Measurements from ENCODE around the gene PRRT2.
A peak's percentile ranks its signal among the peaks of the same experiment; 100 is the strongest.
"Not testable (repeated sequence)": the region's sequence is repeated elsewhere in the genome, so short reads cannot be mapped to it uniquely, and the experiment has no call there.

Gene PRRT2

GRCh38 chr16:29811896-29812665 is at the start of gene PRRT2:
TSS of gene PRRT2 (plus strand) at chr16:29812193. CDS start at chr16:29813055, 862 bp downstream.
- DNase-seq (ENCODE audit: low spot score) (peak; percentile 25), FAIRE-seq (no peak)

DNA sequence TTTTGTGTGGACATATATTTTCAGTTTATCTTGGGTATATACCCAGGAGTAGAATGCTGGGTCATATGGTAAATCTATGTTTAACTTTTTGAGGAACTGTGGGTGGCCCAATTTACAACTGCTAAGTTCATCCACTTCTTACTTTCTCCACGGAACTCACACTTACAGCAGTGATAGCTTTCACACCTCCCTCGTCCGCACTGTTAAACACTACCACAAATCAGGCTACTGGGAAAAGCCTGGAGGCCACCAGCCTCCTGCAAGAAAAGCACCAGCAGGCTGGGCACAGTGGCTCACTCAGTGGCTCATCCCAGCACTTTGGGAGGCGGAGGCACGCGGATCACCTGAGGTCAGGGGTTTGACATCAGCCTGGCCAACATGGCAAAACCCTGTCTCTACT is 48.7 kb upstream of the PRRT2 start:
- DNase-seq (ENCODE audit: low spot score) (no peak), FAIRE-seq (no peak)

DNA sequence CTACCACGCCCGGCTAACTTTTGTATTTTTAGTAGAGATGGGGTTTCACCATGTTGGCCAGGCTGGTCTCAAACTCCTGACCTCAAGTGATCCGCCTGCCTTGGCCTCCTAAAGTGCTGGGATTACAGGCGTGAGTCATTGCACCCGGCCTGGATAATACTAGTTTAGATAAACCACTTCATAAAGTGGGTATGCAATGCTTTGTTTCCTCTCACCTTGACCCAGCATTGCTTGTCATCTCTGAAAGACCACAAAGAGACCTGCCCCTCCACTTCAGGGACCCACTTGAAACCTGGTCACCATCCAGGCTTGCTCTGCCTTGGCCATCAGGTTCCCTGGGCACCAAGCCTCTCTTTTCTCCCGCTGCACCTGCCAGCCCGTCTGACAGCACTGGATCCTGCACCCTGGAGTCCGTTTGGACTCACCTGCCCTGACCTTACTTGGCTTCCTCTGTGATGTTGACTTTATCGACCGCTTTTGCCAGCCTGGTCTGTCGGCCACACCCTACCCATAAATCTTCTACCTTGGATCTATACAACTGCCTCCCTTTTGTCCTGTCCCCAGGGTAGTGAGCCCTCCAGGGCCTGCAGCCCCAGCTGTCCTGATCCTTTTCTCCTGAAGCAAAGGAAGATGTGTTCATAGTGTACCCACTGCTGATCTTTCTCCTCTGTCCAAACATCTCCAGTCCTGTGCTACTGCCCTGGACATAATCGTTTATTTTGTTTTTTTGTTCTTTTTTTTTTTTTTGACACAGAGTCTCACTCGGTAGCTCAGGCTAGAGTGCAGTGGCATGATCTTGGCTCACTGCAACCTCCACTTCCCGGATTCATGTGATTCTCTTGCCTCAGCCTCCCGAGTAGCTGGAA is 46.6 kb upstream of the PRRT2 start:
- DNase-seq (ENCODE audit: low spot score) (no peak), FAIRE-seq (no peak)

- FAIRE-seq (no peak), DNase-seq (ENCODE audit: low spot score) (no peak)
Observed at GRCh38 chr16:29766571-29766970, 45.4 kb upstream of the PRRT2 start.

- no peak for FAIRE-seq
- DNase-seq (ENCODE audit: low spot score), result no peak
Observed at GRCh38 chr16:29767062-29767461, 44.9 kb upstream of the PRRT2 start.

GRCh38 chr16:29769507-29769906 is 42.5 kb upstream of the PRRT2 start:
- FAIRE-seq (no peak), DNase-seq (ENCODE audit: low spot score) (no peak)

DNA sequence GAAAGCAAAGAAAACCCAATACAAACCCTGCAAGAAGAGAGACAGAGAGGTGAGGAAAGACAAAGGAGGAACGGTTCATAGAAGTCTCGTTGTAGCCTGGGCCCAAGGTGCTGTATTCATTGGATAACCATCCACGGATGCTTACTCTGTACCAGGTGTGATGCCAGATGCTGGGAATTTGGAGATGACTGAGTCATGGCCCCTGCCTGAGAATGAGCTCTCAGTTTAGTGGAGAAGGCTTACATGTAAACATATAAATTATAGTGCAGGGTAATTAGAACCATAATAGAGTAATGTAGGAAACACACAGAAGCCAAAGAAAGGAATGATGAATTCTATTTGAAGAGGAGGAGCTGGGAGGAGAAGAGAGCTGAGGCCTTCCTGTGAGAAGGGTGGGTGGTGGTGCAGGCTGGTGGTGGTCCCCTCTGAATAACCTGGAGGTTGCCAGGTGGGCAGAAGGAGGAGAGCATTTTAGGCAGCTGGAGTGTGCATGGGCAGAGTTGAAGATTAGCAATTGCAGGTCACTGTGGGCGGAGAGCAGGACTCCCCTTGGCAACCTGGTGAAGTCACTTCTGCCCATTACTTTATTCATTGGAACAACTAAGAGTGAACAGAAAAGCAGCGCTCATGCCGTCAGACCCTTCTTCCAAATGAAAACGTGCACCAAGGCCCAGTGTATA is 41.6 kb upstream of the PRRT2 start:
- FAIRE-seq (no peak), DNase-seq (ENCODE audit: low spot score) (no peak)

DNA sequence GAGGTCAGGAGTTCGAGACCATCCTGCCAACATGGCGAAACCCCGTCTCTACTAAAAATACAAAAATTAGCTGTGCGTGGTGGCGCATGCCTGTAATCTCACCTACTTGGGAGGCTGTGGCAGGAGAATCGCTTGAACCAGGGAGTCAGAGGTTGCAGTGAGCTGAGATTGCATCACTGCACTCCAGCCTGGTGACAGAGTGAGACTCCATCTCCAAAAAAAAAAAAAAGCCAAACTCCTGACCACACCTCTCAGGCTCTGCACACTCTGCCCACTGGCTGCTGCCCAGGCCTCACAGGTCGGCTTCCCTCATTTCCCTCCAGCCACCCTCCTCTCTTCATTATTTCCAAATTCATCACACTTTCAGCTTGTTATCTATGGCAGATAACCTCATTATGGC is 39.7 kb upstream of the PRRT2 start:
- FAIRE-seq; DNase-seq (ENCODE audit: low spot score): not testable (repeated sequence)

GRCh38 chr16:29774730-29775129 is 37.3 kb upstream of the PRRT2 start:
- FAIRE-seq (no peak), DNase-seq (ENCODE audit: low spot score) (no peak)

DNA sequence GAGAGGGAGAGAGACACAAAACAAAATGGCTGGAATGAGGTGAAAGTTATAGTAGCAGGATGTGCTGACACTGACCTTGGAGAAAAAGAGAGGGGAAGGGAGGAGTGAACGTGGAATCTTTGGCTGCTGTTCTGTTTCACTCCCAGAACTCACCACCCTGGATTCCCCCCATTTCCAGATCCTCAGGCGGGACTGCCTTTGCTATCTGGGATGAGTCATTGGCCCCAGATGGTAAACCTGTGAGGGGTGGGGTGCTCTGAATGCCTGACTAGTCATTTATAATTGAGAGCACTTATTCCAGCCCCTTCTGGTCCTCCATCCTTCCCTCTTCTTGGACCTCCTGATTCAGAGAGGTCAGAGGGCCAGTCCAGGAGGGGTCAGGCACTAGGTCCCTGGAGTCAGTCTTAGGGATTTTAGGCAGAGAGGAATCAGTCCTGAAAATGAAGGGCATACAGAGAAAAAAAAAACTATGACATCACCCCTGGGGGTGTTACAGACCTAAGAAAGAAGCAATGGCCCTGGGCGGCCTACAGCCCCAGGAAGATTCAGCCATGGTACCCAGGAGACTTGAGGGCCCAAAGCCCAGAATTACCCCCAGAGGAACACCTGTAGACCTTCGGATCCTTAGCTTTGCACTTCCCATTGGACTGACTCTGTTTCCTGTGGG is 36.1 kb upstream of the PRRT2 start:
- DNase-seq (ENCODE audit: low spot score) (no peak), FAIRE-seq (no peak)

DNA sequence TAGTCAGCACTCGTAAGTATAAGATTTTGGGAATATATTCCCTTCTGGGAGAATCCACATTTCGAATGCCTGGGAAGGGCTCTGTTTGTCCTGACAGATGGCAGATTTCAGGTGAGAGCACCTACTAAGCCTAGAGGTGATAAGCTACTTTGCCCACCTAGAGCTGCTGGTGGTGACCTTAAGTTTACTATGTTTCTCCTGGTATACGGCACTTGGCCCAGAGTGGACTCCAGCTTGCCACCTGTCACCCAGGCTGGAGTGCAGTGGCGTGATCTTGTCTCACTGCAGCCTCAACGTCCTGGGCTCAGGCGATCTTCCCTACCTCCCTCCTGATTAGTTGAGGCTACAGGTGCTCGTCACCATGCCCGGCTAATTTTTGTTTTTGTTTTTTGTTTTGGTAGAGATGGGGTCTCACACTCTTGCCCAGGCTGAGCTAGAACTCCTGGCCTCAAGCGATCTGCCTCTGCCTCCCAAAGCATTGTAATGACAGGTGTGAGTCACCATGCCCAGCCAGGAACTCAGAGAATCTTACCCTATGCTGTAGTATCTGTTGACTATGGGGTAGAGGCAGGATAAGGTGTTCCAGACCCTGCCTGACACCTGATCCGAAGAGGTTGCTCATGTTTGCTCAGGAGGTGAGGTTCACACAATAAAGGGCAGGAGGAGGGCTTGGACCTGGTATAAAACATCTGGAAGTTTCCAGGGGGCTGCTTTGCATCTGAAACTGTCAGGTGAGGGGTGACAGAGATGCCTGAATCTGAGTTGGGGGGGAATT is 34.2 kb upstream of the PRRT2 start, which contains the start of gene ZG16:
Gene ZG16, plus strand, starts transcription at position 681 of the 775 bp plus-strand sequence. CDS start 1,011 bp downstream, outside the sequence.
- FAIRE-seq (no peak), DNase-seq (ENCODE audit: low spot score) (no peak)

DNA sequence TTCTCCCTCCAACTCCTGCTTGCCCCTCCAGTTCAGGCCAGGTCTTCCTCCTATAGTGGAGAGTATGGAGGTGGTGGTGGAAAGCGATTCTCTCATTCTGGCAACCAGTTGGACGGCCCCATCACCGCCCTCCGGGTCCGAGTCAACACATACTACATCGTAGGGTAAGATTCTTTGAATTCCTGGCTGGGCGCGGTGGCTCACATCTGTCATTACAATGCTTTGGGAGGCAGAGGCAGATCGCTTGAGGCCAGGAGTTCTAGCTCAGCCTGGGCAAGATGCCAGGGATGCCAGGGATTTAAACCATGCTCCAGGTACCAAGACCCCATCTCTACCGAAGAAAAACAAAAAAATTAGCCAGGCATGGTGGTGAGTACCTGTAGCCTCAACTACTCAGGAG is 32.5 kb upstream of the PRRT2 start:
- FAIRE-seq (no peak), DNase-seq (ENCODE audit: low spot score) (no peak)

GRCh38 chr16:29783094-29783953 is 28.7 kb upstream of the PRRT2 start:
- not testable (repeated sequence) for DNase-seq (ENCODE audit: low spot score); FAIRE-seq

DNA sequence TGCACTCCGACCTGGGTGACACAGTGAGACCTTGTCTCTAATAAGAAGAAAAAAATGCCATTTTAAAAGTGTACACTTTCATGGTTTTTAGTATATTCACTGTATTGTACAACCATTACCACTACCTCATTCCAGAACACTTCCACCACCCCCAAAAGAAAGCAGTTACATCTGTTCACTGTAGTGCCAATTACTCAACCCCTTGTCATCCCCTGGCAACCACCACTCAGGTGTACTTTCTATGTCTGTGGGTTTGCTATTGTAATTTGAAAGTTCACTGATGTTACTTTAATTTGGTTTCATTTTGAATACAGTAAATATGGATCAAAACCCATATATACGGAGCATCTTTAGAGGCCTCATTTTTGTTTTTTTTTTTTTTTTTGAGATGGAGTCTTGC is 27.8 kb upstream of the PRRT2 start:
- DNase-seq (ENCODE audit: low spot score) (no peak), FAIRE-seq (no peak)

GRCh38 chr16:29784901-29785500 is 27.0 kb upstream of the PRRT2 start:
- DNase-seq (ENCODE audit: low spot score) (no peak), FAIRE-seq (no peak)

DNA sequence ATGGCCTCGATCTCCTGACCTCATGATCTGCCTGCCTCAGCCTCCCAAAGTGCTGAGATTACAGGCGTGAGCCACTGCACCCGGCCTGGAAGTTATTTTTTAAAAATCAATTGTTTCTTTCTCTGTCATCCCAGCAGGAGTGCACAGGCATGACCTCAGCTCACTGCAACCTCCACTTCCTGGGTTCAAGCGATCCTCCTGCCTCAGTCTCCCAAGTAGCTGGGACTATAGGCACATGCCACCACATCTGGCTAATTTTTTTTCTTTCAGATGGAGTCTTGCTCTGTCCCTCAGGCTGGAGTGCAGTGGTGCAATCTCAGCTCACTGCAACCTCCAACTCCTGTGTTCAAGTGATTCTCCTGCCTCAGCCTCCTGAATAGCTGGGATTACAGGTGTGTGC is 24.8 kb upstream of the PRRT2 start:
- FAIRE-seq; DNase-seq (ENCODE audit: low spot score): not testable (repeated sequence)

DNA sequence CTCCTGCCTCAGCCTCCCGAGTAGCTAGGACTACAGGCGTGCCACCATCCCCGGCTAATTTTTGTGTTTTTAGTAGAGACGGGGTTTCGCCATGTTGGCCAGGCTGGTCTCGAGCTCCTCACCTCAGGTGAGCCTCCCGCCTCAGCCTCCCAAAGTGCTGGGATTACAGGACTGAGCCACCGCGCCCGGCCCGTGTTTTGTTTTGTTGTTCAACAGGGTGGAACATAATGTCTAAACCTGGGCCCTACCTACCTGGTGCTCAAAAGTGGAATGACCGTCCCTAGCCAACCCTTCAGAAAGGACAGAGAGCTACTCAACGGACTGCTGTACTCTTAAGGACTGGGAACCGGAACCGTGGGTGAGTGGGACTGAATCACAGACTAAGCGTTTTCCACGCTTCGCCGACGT is 22.2 kb upstream of the PRRT2 start:
- FAIRE-seq, result no peak

DNA sequence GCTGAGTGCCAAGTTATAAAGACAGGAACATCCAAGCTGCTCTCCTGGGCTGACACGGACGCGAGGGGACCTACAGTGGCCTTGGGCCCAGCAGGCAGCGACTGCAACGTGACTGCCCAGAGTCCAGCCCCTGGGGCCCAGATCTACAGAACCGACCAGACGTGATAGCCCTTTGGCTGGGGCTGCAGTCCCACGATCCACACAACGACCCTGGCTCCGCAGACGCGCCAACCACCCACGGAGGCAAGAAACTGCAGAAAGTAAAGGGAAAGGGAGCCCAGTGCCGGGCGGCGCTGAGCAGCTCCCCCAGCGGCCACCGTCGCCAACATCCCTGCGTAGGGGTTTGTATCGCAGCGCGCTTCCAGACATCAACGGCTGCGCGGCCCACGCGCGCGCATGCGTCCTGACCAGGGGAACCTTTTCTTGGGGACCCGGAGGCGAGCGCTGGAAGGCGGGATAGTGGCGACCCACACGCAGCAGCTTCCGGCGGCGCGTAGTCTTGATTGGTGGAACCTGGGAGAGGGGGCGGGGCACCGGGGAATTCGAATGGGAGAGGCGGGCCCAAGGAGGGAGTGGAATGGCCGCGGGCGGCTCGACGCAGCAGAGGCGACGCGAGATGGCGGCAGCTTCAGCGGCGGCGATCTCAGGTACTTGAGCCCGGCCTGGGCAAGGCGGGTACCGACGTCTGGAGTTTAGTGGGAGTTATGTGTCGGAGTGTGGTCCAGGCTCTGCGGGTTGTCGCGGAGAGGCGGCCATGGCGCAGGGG is 21.6 kb upstream of the PRRT2 start, which contains the start of gene KIF22:
Gene KIF22, plus strand, starts transcription at position 569 of the 766 bp plus-strand sequence. Its CDS starts 9 bp downstream, at position 578.
- peak; percentile 57 for FAIRE-seq

More for the DNA sequence above, 22.2 kb upstream of the PRRT2 start:
- DNase-seq (ENCODE audit: low spot score), result peak; percentile 42

More for the DNA sequence above, 21.6 kb upstream of the PRRT2 start, which contains the start of gene KIF22:
- DNase-seq (ENCODE audit: low spot score), result peak; percentile 96
